Left lung (tissue), 10 donors: Measurements from ENCODE around the gene HPSE2. TPM values are rescaled to one million over a fixed set of nuclear protein-coding genes. Genes with fewer than 3 reads are reported as not detected.

Experiments
- ATAC-seq: fragments of 200-7000 bp; cut with Tn5 transposase; one replicate; pipeline ENCODE4 v1.9.1; 2020; ENCODE audit warnings: moderate library complexity
- DNase-seq, 4 donors: peaks; one replicate each; pipeline ENCODE4 v3.0.0-alpha.2; 2013 to 2020
- H3K27ac ChIP-seq, 2 donors: fragments of 200-600 bp; sonication (generic) in 1 of 2; one replicate each; pipeline versions ENCODE4 v1.5.0 to v1.8.0; 2020 to 2021
- H3K27me3 ChIP-seq, 2 donors: fragments of 200-600 bp; sonication (generic) in 1 of 2; one replicate each; pipeline versions ENCODE4 v1.5.0 to v1.8.0; 2020 to 2021
- H3K36me3 ChIP-seq, 2 donors: fragments of 200-600 bp; sonication (generic) in 1 of 2; one replicate each; pipeline versions ENCODE4 v1.5.0 to v1.8.0; 2020 to 2021
- H3K4me1 ChIP-seq, 2 donors: fragments of 200-600 bp; one replicate each; pipeline ENCODE4 v1.8.0; 2021
- H3K4me3 ChIP-seq, 2 donors: fragments of 200-600 bp; sonication (generic) in 1 of 2; one replicate each; pipeline versions ENCODE4 v1.5.0 to v1.8.0; 2020 to 2021; ENCODE audit warnings: mild to moderate bottlenecking in 1 of 2
- H3K9me3 ChIP-seq, 2 donors: fragments of 200-600 bp; sonication (generic) in 1 of 2; one replicate each; pipeline versions ENCODE4 v1.5.0 to v1.8.0; 2020 to 2021
- intact Hi-C, 2 donors: fragments of 100-400 bp; cut with DNase I; formaldehyde crosslinking; loops; one replicate each; pipeline versions ENCODE4 v1.11.2 to v1.14.2; 2022
- polyA plus RNA-seq, 6 donors: library from polyadenylated mRNA; unstranded; fragments of 120-200 nt; gene quantifications; one replicate each; pipeline ENCODE4 v1.2.1, GENCODE V29; 2013; ENCODE audit not compliant: insufficient read length in 6 of 6
- total RNA-seq, 2 donors: library from RNA; stranded (reverse); fragmentation: NEBNext Ultra II Directional; extraction: Animal tissue kit (Norgen Biotek cat#: 25700); gene quantifications; one replicate each; pipeline ENCODE4 v1.2.1, GENCODE V29; 2021
- TF ChIP-seq, protein P1 (sequence below), 2 donors: fragments of 200-600 bp; sonication (generic) in 1 of 2; IDR thresholded peaks; one replicate each; pipeline versions ENCODE4 v1.5.0 to v1.8.0; 2021; ENCODE audit warnings: antibody characterized with exemption in 2 of 2
- donor health status: DM: no; HTN: yes; CAD: no.
- donor health status: DM: no; HTN: no; CAD: no.

HPSE2 gene
- total and polyA plus RNA-seq, 8 donors = 0.50 to 20.4 (median 12.1) TPM

- H3K27me3 ChIP-seq = no peaks in the 10 kb centered on the region
- TF ChIP-seq, protein P1, sequence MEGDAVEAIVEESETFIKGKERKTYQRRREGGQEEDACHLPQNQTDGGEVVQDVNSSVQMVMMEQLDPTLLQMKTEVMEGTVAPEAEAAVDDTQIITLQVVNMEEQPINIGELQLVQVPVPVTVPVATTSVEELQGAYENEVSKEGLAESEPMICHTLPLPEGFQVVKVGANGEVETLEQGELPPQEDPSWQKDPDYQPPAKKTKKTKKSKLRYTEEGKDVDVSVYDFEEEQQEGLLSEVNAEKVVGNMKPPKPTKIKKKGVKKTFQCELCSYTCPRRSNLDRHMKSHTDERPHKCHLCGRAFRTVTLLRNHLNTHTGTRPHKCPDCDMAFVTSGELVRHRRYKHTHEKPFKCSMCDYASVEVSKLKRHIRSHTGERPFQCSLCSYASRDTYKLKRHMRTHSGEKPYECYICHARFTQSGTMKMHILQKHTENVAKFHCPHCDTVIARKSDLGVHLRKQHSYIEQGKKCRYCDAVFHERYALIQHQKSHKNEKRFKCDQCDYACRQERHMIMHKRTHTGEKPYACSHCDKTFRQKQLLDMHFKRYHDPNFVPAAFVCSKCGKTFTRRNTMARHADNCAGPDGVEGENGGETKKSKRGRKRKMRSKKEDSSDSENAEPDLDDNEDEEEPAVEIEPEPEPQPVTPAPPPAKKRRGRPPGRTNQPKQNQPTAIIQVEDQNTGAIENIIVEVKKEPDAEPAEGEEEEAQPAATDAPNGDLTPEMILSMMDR (IDR thresholded peaks at IDR 0.05) = no peak
- no peaks in the 10 kb centered on the region for H3K4me1 ChIP-seq
- ATAC-seq (no peak), DNase-seq (no peak)
- no peak overlapping the region for H3K27ac ChIP-seq
- no peak overlapping the region for H3K4me3 ChIP-seq
- intact Hi-C loops = no loop called here
- H3K9me3 ChIP-seq = peaks cover 0 to 18% of the 10 kb centered on the region in 2 donors
- no peaks in the 10 kb centered on the region for H3K36me3 ChIP-seq
Observed at GRCh38 chr10:98666276-98666675, 569.4 kb downstream of the HPSE2 start.

- intact Hi-C loops = no loop called here
- DNase-seq (no peak), ATAC-seq (peak; percentile 53)
- Histone ChIP-seq H3K4me3 (no peak overlapping the region), H3K27ac (no peak overlapping the region), H3K4me1 (no peaks in the 10 kb centered on the region), H3K36me3 (no peaks in the 10 kb centered on the region), H3K9me3 (peaks cover 0 to 18% of the 10 kb centered on the region in 2 donors), H3K27me3 (no peaks in the 10 kb centered on the region)
- TF ChIP-seq, protein P1 (IDR thresholded peaks at IDR 0.05) = peak in 1 of 2 donors; percentile 46
Observed at GRCh38 chr10:98664329-98665042, 571.2 kb downstream of the HPSE2 start.

DNA sequence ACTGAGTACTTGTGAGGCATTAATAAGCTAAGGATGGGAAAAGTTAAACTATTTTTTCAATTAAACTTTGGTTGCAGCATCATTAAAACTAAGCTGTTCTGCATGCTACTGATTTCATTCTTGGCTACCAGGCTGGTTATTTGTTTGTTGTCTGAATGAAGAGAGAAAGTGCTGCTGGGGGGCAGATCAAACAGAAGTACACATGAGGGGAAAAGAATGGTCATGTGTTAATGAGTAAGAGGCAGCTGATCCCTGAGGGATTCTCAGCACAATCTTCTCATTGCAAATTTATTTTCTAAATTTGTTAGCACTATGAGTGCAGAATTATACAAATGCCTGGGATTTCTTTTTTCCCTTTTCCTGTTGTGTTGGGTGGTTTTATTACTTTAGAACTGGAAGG, 575.7 kb downstream of the HPSE2 start:
- no peak overlapping the region for H3K27ac ChIP-seq
- intact Hi-C loops = no loop called here
- no peak for ATAC-seq

DNA sequence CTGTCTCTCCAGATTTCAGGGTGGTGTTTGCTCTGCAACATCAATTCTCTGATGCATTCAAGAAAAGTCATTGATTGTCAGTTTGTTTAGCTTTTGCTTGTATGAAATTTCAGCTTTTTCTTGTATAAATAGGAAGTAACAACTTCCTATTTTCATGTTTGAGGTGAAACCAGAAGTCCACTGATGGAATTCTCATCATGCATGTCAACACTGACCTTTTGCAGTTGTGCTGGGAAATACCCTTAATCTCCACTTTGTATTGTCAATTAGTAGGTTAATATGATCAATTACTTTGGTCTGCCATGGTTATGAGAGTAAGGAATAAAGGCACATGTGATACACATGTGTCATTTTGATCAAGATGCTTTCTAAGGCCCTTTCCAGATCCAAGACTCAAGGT, 580.2 kb downstream of the HPSE2 start:
- H3K9me3 ChIP-seq = no peaks in the 10 kb centered on the region
- ATAC-seq (no peak), DNase-seq (no peak)
- no peaks in the 10 kb centered on the region for H3K36me3 ChIP-seq
- H3K27ac ChIP-seq = no peak overlapping the region
- no peaks in the 10 kb centered on the region for H3K4me1 ChIP-seq
- H3K4me3 ChIP-seq = no peak overlapping the region
- H3K27me3 ChIP-seq = no peaks in the 10 kb centered on the region
- intact Hi-C loops = no loop called here
- TF ChIP-seq, protein P1 (IDR thresholded peaks at IDR 0.05) = no peak

More for the DNA sequence above, 575.7 kb downstream of the HPSE2 start:
- H3K4me3 ChIP-seq = no peak overlapping the region
- H3K4me1 ChIP-seq = no peaks in the 10 kb centered on the region
- peaks cover 0 to 8% of the 10 kb centered on the region in 2 donors for H3K9me3 ChIP-seq
- TF ChIP-seq, protein P1 (IDR thresholded peaks at IDR 0.05) = no peak
- DNase-seq = no peak
- H3K27me3 ChIP-seq = no peaks in the 10 kb centered on the region
- no peaks in the 10 kb centered on the region for H3K36me3 ChIP-seq

- no peak for DNase-seq
- Histone ChIP-seq H3K36me3 (no peaks in the 10 kb centered on the region), H3K9me3 (no peaks in the 10 kb centered on the region), H3K4me1 (no peaks in the 10 kb centered on the region), H3K4me3 (no peak overlapping the region), H3K27ac (no peak overlapping the region), H3K27me3 (peaks cover 0 to 9% of the 10 kb centered on the region in 2 donors)
- ATAC-seq = no peak
- TF ChIP-seq, protein P1 (IDR thresholded peaks at IDR 0.05) = no peak
- intact Hi-C loops = no loop called here
Observed at GRCh38 chr10:98649170-98649569, 586.5 kb downstream of the HPSE2 start.
